Measurements from ENCODE around the gene MYO1C.
A peak's percentile ranks its signal among the peaks of the same experiment; 100 is the strongest.

MYO1C gene

DNA sequence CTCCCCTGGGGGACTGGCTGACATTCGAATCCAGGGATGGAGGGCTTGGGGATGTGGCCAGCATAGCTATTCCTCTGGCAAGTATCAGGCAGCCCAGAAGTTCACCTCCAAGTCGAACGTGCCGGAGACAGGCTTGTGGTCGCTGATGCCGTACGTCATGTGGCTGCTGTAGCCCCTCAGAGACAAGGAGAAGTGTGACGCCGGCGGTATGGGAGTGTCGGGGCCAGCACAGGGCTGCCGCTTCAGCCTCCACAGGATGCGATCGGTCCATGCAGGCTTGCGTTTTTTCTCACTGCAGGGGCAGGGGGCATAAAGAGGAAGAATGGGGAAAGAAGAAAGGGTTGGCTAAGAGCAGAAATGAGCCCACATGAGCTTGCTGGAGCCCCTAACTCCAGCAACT, 5.3 kb upstream of the MYO1C start:
- CTCF ChIA-PET: interaction anchor here (1.5 kb wide), 1 partner anchor 12 kb away, joined by 3 read pairs; no protein-coding TSS in a partner anchor
- H3K27me3 Mint-ChIP-seq: peaks cover 8% of the 10 kb centered on the region

DNA sequence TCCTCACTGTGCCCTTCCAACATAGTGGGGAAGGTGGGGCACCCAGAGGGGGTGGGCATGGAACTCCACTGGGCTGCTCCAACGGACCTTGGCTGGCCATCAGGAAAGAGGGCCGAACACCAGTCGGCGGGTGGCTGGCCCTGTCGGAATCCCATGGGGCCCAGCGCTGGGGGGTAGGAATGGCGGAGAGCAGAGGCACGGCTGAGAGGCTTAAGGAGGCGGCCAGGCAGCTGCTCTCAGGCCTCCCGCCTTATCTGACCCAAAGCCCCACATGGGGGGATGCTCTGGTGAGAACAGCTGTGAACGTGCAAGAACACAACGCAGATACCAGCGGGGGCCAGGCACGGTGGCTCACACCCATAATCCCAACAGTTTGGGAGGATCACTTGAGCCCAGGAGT, 4.4 kb upstream of the MYO1C start:
- DNase-seq: no peak
- Mint-ChIP-seq H3K4me1 (peaks cover 13% of the 10 kb centered on the region), H3K27me3 (peaks cover 17% of the 10 kb centered on the region), H3K36me3 (peaks cover 7% of the 10 kb centered on the region), H3K4me3 (no peak overlapping the region), H3K9me3 (no peaks in the 10 kb centered on the region), H3K27ac (no peak overlapping the region)
- CTCF ChIA-PET: no interaction called here

More for the DNA sequence above, 5.3 kb upstream of the MYO1C start:
- peaks cover 5% of the 10 kb centered on the region for H3K4me1 Mint-ChIP-seq
- H3K9me3 Mint-ChIP-seq: no peaks in the 10 kb centered on the region
- peaks cover 7% of the 10 kb centered on the region for H3K36me3 Mint-ChIP-seq
- no peak overlapping the region for H3K4me3 Mint-ChIP-seq
- H3K27ac Mint-ChIP-seq: peak overlapping the region; percentile 20
- DNase-seq: no peak

DNA sequence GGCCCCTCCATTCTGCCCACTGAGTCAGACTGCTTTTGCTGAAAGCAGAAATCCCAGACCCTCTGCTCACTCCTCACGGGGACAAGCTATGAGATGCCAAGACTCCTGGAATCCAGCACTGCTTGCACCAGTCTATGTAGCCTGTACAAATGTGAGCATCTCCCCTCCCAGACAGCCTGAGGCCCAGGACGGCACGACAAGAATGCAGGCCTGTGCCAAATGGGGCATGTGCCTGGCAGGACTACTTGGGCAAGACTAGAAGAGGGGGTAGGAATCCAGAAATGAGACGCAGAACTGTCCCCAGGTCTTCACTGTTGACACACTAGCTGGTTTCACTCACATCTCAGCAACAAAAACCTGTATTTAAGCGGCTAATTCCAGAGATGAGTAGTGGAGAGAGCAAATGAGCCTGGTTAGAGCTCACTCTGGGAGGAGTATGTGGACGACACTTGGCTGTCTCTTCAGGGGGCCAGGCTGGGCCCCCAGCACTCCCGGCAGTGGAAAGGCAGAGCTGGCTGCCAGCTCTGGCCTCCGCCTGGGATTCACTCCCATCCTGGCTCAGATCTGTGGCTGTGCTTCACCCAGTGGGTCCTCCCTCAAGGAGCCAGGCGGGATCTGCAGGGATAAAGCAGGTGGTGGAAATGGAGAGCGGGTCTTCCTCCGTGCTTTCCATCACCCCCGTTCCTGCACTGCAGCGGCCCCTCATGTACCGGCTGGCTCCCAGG, 2.9 kb upstream of the MYO1C start:
- peaks cover 20% of the 10 kb centered on the region for H3K4me1 Mint-ChIP-seq
- H3K4me3 Mint-ChIP-seq: no peak overlapping the region
- no peaks in the 10 kb centered on the region for H3K9me3 Mint-ChIP-seq
- H3K27ac Mint-ChIP-seq: no peak overlapping the region
- DNase-seq: no peak
- H3K27me3 Mint-ChIP-seq: peaks cover 21% of the 10 kb centered on the region
- CTCF ChIA-PET: no interaction called here
- peaks cover 9% of the 10 kb centered on the region for H3K36me3 Mint-ChIP-seq

DNA sequence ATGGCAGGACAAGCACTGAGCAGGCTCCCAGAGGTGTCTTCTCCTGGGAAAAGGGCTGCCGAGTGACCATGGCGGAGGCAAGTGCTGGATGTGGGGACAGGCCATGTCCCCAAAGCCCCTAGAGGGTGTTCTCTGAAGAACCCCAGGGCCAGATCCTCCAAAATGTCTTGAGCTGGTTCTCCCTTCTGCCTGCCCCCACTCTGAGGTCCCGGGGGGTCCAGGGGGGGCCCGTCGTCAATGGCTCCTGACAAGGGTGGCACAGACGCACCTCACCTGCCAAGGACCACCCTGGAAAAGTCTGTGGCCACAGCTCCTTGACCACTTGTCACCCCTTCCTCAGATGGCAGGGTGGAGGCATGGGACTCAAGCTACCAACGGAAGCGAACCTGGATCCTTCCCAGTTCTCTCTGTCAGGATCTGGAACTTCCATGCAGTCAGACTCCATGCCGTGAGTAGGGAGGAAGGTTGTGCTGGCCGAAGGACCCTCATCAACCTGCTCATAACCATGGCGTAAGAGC, 2.3 kb upstream of the MYO1C start:
- Mint-ChIP-seq H3K4me1 (peaks cover 24% of the 10 kb centered on the region), H3K36me3 (peaks cover 10% of the 10 kb centered on the region), H3K27me3 (peaks cover 24% of the 10 kb centered on the region), H3K4me3 (no peak overlapping the region), H3K27ac (no peak overlapping the region), H3K9me3 (no peaks in the 10 kb centered on the region)
- CTCF ChIA-PET: no interaction called here
- DNase-seq: no peak

DNA sequence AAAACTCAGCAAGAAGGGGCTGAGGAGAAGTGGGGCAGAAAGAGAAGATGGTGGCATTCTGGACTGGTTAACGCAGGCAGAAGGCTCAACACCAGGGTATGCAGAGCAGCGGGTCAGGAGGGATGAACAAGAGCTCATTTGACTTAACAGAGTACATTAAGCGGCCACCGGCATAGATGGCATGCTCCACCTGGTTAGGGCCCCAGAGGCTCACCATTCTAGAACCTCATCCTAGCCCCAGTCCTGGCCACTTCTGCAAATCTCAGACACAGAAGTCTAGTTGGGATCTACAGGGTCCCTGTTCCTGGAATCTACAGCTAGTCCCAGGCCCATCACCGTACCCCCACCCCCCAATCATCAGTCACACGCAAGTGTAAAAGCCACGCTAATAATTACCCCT, 1.7 kb upstream of the MYO1C start:
- Mint-ChIP-seq H3K27ac (no peak overlapping the region), H3K36me3 (peaks cover 10% of the 10 kb centered on the region), H3K9me3 (no peaks in the 10 kb centered on the region), H3K4me3 (no peak overlapping the region), H3K27me3 (peaks cover 26% of the 10 kb centered on the region), H3K4me1 (peaks cover 29% of the 10 kb centered on the region)
- no peak for DNase-seq
- CTCF ChIA-PET: no interaction called here

DNA sequence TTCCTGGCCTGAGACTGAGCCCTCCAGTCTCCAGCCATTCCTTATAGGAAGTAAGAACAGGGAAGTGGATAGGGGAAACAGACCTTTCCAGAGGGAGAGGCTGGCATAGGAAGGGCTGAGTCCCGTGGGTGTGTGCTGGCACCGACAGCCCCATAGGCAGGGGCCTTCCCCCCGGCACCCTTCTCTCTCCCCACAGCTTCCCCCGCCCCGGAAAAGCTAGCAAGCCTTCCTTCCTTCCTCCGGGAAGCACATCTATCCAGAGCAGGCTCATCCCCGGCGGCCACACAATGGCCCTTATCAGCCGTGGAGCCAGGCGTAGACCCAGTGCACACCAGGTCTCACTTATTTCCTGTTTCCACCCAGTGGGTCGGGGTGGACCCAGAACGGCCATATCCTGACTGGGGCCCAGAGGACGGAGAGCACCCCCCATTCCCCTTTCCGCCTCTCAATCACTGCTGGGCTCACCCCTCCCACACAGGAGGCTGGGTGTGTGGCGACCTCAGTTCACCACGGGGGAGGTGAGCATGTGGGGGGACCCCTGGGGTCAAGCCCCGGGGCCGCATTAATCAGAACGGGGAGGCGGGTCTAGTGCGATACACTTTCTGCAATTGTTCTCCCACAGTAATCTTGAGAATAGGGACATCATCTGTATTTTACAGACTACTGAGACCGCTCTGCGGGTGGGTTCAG, 950 bp upstream of the MYO1C start:
- Mint-ChIP-seq H3K9me3 (no peaks in the 10 kb centered on the region), H3K36me3 (peaks cover 10% of the 10 kb centered on the region), H3K27ac (no peak overlapping the region), H3K4me1 (peaks cover 36% of the 10 kb centered on the region), H3K27me3 (peaks cover 34% of the 10 kb centered on the region), H3K4me3 (peak overlapping the region; percentile 38)
- DNase-seq: no peak
- CTCF ChIA-PET: interaction anchor here (1.2 kb wide), 1 partner anchor 131 kb away, joined by 3 read pairs; no protein-coding TSS in a partner anchor

DNA sequence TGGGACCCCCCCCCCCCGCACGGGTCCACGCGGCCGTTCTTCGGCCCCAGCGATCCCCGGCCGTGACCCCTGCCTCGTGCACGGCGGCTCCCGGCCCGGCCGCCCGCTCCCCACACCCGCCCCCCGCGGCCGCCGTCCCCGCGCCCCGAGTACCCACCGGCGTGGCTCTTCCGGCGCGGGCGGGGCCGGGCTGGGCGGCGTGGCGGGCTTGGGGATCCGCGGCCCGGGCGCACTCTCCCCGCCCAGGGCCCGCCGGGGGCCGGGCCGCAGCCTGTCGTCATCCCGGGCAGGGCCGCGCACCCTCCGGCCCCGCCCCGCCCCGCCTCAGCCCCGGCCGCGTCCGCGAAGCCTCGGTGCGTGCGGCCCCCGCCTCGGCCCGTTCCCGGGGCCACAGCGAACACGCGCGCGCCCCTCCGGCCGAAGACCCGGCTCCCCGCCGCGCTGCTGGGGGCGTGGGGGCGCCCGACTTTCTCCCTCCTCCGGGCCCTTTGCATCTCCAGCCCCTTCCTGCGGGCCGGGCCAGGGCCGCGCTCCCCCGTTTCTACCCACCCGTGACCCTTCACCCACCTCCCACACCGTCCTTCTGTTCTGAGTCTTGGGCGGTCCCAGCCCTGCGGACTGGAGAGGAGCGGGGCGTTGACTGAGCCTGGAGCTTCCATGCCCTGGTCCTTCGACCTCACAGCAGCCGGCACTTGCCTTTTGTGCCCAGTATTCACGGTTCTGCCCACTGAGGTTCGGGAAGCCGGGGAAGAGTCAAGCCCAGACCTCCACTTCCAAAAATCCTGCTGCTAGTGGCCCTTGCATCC, 840 bp downstream of the MYO1C start:
- DNase-seq: peak; percentile 67
- Mint-ChIP-seq H3K9me3 (no peaks in the 10 kb centered on the region), H3K36me3 (peaks cover 10% of the 10 kb centered on the region), H3K4me1 (peaks cover 46% of the 10 kb centered on the region), H3K27ac (peak overlapping the region; percentile 74), H3K4me3 (peak overlapping the region; percentile 86), H3K27me3 (peaks cover 48% of the 10 kb centered on the region)
- CTCF ChIA-PET: no interaction called here

DNA sequence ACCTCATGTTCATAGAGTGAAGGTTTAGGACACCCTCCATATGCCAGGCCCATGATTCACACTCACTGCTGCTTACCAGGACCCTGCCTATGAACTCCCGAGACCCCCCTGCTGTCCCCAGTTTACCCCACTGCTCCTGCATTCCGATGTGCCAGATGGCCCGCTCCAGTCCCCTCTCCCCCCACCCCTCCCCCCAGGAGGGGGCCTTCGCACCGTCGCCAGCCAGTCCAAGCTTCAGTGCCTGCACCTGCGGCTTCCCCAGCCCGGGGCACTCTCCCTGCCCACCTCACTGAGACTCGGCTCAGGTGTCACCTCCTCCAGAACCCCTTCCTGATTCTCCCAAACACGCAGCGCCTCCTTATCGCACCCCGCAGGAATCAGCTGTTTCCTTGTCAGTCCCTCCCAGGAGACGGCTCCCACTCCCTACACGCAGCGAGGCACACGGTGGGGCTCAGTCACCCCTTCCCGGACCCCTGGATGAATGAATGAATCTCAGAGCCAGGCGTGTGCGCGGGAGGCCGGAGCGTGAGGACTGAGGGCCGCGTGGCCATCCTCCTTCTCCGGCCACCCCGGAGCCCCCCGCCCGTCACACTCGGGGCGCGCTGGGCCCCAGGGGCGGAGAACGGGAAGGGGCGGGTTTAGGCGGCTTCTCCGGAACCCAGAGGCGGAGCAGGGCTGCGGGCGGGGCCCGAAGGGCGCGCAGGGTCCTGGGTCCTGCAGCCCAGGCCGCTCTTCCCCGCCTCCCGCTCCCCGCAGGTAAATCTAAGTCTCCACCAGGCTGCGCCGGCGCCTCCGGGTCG, 1.6 kb downstream of the MYO1C start:
- Mint-ChIP-seq H3K4me1 (peaks cover 46% of the 10 kb centered on the region), H3K27me3 (peaks cover 56% of the 10 kb centered on the region), H3K27ac (peak overlapping the region; percentile 82), H3K4me3 (peak overlapping the region; percentile 85), H3K36me3 (peaks cover 10% of the 10 kb centered on the region), H3K9me3 (no peaks in the 10 kb centered on the region)
- peak; percentile 83 for DNase-seq
- CTCF ChIA-PET: interaction anchor here (1.2 kb wide), 1 partner anchor 125 kb away, joined by 3 read pairs; no protein-coding TSS in a partner anchor

DNA sequence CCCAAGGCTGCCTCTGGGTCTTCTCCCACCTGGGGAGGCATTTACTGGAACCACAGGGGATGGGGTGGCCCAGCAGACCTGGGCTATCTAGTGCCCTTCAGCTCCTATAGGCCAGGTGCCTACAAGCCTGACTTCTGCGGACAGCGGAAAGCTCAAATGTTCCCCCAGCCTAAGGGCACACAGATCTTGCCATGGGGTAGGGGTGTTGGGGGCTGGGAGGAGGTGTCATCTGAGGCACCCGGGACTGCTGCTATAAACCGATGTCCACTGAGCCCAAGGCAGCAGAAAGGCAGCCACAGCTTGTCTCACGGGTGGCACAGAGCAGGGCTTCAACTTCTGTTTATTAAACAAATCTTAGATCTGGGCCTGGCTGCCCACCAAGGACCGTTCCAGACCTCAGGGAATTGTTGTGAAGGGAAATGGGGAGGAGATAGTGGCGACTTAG, 3.6 kb downstream of the MYO1C start:
- Mint-ChIP-seq H3K4me3 (peak overlapping the region; percentile 67), H3K27me3 (peaks cover 69% of the 10 kb centered on the region), H3K4me1 (peaks cover 56% of the 10 kb centered on the region), H3K9me3 (no peaks in the 10 kb centered on the region), H3K36me3 (peaks cover 7% of the 10 kb centered on the region), H3K27ac (no peak overlapping the region)
- no peak for DNase-seq
- CTCF ChIA-PET: no interaction called here

DNA sequence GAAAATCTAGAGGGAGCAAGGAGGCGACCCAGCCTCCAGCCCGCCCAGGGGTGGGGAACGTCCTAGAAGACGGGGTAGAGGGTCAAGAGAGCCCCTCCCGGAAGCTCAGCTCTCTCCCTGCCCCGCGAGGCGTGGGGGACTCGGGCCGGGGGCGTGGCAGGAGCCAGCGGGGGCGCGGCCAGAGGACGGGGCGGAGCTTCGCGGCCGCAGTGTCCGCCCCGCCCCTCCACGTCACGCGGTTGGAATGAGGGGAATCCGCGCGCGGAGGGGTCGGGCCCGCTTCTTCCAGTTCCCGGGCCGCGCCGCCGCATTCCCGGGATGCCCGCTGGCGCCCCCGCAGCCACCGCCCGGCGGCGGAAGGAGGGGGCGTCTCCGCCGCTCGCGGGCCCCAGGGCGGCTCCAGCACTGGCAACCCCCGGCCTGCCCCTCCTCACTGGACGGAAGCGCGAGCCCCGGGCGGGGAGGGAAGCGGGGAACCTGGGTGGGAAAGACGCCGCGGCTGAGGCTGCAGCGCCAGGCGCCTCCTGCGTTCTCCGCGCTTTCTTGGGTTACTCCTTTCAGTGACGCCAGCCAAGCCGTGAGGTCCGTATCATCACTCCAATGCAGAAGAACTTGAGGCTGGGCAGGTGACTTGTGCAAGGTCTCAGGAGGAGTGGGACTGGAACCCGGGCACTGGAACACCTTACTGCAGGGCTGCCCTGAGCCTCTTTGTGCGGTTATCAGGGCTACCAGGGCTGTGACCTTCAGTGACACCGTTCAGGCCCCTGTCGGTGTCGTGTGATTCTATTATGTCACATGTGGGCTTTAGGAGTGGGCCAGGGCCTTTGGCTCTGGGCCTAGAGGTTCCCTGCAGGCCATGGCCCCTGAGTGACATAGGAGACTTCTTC, 4.3 kb downstream of the MYO1C start:
- Mint-ChIP-seq H3K27me3 (peaks cover 65% of the 10 kb centered on the region), H3K4me1 (peaks cover 56% of the 10 kb centered on the region), H3K9me3 (no peaks in the 10 kb centered on the region), H3K4me3 (peak overlapping the region; percentile 82), H3K36me3 (peaks cover 7% of the 10 kb centered on the region), H3K27ac (peak overlapping the region; percentile 60)
- DNase-seq: peak; percentile 79
- CTCF ChIA-PET: interaction anchor here (0.8 kb wide), 1 partner anchor 123 kb away, joined by 3 read pairs; no protein-coding TSS in a partner anchor

DNA sequence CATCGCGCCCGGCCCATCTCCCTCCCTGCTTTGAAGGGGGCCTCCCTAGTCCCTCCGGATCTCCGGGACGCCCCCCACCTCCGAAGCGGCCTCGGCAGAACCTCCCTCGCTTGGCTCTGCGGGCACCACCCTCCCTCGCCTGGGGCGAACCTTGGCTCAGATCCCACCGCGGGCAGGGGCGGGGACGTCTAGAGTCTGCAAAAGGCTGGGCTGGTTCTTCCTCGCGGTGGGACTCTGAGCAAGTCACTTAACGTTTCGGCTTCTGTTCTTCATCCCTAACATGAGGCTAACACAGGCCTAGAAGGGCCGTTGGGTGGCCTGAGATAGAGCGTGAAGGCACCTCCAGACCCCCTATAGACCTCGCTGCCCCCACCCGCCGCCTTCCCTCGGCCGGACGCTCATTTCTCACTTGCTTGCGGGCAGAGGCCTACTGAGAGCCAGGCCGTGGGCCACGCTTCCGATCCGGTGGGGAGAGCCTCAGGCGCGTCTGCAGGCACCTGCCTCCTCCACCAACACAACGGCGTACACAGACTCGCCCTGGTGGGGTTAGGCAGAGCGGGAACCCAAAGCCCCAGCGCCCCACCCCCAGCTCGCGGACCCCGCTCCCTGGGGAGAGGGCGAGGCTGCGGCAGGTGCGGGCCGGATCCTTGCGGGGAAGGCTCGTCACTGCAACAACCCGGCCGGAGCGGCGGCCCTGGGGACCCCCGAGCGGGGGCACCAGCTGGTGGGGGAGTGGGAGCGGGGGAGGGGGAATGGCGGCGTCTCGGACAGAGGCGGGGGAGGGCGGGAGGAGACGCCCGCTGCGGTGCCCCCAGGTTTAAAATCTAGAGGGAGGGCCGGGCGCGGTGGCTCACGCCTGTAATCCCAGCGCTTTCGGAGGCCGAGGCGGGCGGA, 5.4 kb downstream of the MYO1C start:
- Mint-ChIP-seq H3K27ac (peak overlapping the region; percentile 60), H3K4me1 (peaks cover 48% of the 10 kb centered on the region), H3K9me3 (no peaks in the 10 kb centered on the region), H3K27me3 (peaks cover 53% of the 10 kb centered on the region), H3K4me3 (peak overlapping the region; percentile 82), H3K36me3 (peaks cover 10% of the 10 kb centered on the region)
- peak; percentile 65 for DNase-seq
- CTCF ChIA-PET: interaction anchor here (0.8 to 1.0 kb wide), 2 partner anchors 29 to 122 kb away, joined by 3 to 5 read pairs; partner anchors contain the start of gene INPP5K
